OCI-LY3 (cell line): Measurements from ENCODE around the gene RIPK4.

Experiments used
- H2AFZ ChIP-seq: fragments of 200-600, 300-600 bp; shearing (Covaris generic); 2 replicates; pipeline ENCODE4 v1.6.0; 2014; ENCODE audit warnings: antibody characterized with exemption, low read depth, low read length
- H3K27ac ChIP-seq: fragments of 200-600, 300-600 bp; sonication (generic); 2 replicates; pipeline ENCODE4 v1.5.1; 2014; ENCODE audit warnings: mild to moderate bottlenecking, low read length, moderate library complexity, mixed read lengths
- H3K27me3 ChIP-seq: fragments of 200-600, 300-600 bp; sonication (generic); 2 replicates; pipeline ENCODE4 v1.6.1; 2014; ENCODE audit warnings: low read depth, low read length, mixed read lengths
- H3K36me3 ChIP-seq: fragments of 200-600, 300-600 bp; sonication (generic); replicated peaks from 2 replicates; pipeline ENCODE3; 2014; ENCODE audit warnings: low read depth, low read length, mixed read lengths
- H3K4me1 ChIP-seq: fragments of 300-600, 200-600 bp; sonication (generic); 2 replicates; pipeline ENCODE4 v1.6.1; 2014; ENCODE audit warnings: low read length, mixed read lengths
- H3K4me2 ChIP-seq: fragments of 200-600, 300-600 bp; sonication (generic); 2 replicates; pipeline ENCODE4 v1.6.1; 2014; ENCODE audit warnings: low read length, mixed read lengths
- H3K4me3 ChIP-seq: fragments of 300-600, 200-600 bp; sonication (generic); 2 replicates; pipeline ENCODE4 v1.5.1; 2014; ENCODE audit warnings: antibody characterized with exemption, mild to moderate bottlenecking, low read length, moderate library complexity
- H3K79me2 ChIP-seq: fragments of 300-600, 200-600 bp; shearing (Covaris generic); 2 replicates; pipeline ENCODE4 v1.6.1; 2014; ENCODE audit warnings: mild to moderate bottlenecking, low read length, mixed read lengths
- H3K9ac ChIP-seq: fragments of 300-600, 200-600 bp; shearing (Covaris generic); 2 replicates; pipeline ENCODE4 v1.6.0; 2014; ENCODE audit warnings: mild to moderate bottlenecking, low read length, moderate library complexity
- H3K9me3 ChIP-seq: fragments of 200-600, 300-600 bp; shearing (Covaris generic); 2 replicates; pipeline ENCODE4 v1.6.1; 2014; ENCODE audit warnings: low read length, mixed read lengths; ENCODE audit not compliant: insufficient read depth
- H4K20me1 ChIP-seq: fragments of 200-600, 300-600 bp; sonication (generic); 2 replicates; pipeline ENCODE4 v1.6.1; 2016; ENCODE audit warnings: low read length, mixed read lengths; ENCODE audit not compliant: insufficient read depth
- EZH2phosphoT487 ChIP-seq: fragments of 200-600 bp; shearing (Covaris generic); IDR thresholded peaks from 2 replicates; pipeline ENCODE4 v1.6.1; 2018; ENCODE audit warnings: antibody characterized with exemption, mixed run types, low read depth
- TF ChIP-seq, protein P1 (sequence below): fragments of 200-600, 300-600 bp; sonication (generic); IDR thresholded peaks from 2 replicates; pipeline ENCODE4 v1.5.1; 2014; ENCODE audit warnings: antibody characterized with exemption, low read length, low read depth

RIPK4 gene

GRCh38 chr21:41759214-41759840 is 7.5 kb downstream of the RIPK4 start:
- H3K79me2 ChIP-seq, result no peaks in the 10 kb centered on the region
- no peak overlapping the region for H3K27ac ChIP-seq
- H4K20me1 ChIP-seq, result no peaks in the 10 kb centered on the region
- no peak overlapping the region for H3K4me3 ChIP-seq
- H3K9me3 ChIP-seq, result no peaks in the 10 kb centered on the region
- TF ChIP-seq EZH2phosphoT487, result no peak
- TF ChIP-seq, protein P1, sequence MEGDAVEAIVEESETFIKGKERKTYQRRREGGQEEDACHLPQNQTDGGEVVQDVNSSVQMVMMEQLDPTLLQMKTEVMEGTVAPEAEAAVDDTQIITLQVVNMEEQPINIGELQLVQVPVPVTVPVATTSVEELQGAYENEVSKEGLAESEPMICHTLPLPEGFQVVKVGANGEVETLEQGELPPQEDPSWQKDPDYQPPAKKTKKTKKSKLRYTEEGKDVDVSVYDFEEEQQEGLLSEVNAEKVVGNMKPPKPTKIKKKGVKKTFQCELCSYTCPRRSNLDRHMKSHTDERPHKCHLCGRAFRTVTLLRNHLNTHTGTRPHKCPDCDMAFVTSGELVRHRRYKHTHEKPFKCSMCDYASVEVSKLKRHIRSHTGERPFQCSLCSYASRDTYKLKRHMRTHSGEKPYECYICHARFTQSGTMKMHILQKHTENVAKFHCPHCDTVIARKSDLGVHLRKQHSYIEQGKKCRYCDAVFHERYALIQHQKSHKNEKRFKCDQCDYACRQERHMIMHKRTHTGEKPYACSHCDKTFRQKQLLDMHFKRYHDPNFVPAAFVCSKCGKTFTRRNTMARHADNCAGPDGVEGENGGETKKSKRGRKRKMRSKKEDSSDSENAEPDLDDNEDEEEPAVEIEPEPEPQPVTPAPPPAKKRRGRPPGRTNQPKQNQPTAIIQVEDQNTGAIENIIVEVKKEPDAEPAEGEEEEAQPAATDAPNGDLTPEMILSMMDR, result no peak
- H3K27me3 ChIP-seq, result 0 out of 2 replicates have a peak, but pooled peaks cover 3% of the 10 kb centered on the region
- H2AFZ ChIP-seq, result no peak overlapping the region
- no peaks in the 10 kb centered on the region for H3K4me1 ChIP-seq
- H3K9ac ChIP-seq, result no peak overlapping the region
- no peak overlapping the region for H3K4me2 ChIP-seq
- H3K36me3 ChIP-seq, result no peaks in the 10 kb centered on the region

- H3K27me3 ChIP-seq, result 0 out of 2 replicates have a peak, but pooled peaks cover 3% of the 10 kb centered on the region
- H3K4me1 ChIP-seq, result no peaks in the 10 kb centered on the region
- no peaks in the 10 kb centered on the region for H3K79me2 ChIP-seq
- no peaks in the 10 kb centered on the region for H4K20me1 ChIP-seq
- H3K4me2 ChIP-seq, result no peak overlapping the region
- TF ChIP-seq, protein P1, result no peak
- TF ChIP-seq EZH2phosphoT487, result no peak
- H2AFZ ChIP-seq, result no peak overlapping the region
- H3K9me3 ChIP-seq, result no peaks in the 10 kb centered on the region
- no peak overlapping the region for H3K27ac ChIP-seq
- no peaks in the 10 kb centered on the region for H3K36me3 ChIP-seq
- no peak overlapping the region for H3K4me3 ChIP-seq
- H3K9ac ChIP-seq, result no peak overlapping the region
Measured at GRCh38 chr21:41758550-41758949, 8.3 kb downstream of the RIPK4 start.

GRCh38 chr21:41755934-41756773 is 10.7 kb downstream of the RIPK4 start:
- no peaks in the 10 kb centered on the region for H3K36me3 ChIP-seq
- 0 out of 2 replicates have a peak, but pooled peaks cover 3% of the 10 kb centered on the region for H3K27me3 ChIP-seq
- no peak overlapping the region for H3K9ac ChIP-seq
- H2AFZ ChIP-seq, result no peak overlapping the region
- H3K4me2 ChIP-seq, result no peak overlapping the region
- no peaks in the 10 kb centered on the region for H3K4me1 ChIP-seq
- no peaks in the 10 kb centered on the region for H3K79me2 ChIP-seq
- no peaks in the 10 kb centered on the region for H4K20me1 ChIP-seq
- TF ChIP-seq, protein P1, result no peak
- no peak for TF ChIP-seq EZH2phosphoT487
- H3K27ac ChIP-seq, result no peak overlapping the region
- no peak overlapping the region for H3K4me3 ChIP-seq
- H3K9me3 ChIP-seq, result no peaks in the 10 kb centered on the region

GRCh38 chr21:41755258-41755933 is 11.5 kb downstream of the RIPK4 start:
- H3K36me3 ChIP-seq, result no peaks in the 10 kb centered on the region
- no peak overlapping the region for H2AFZ ChIP-seq
- no peak overlapping the region for H3K9ac ChIP-seq
- no peaks in the 10 kb centered on the region for H3K79me2 ChIP-seq
- no peak overlapping the region for H3K27ac ChIP-seq
- TF ChIP-seq, protein P1, result no peak
- TF ChIP-seq EZH2phosphoT487, result no peak
- no peaks in the 10 kb centered on the region for H4K20me1 ChIP-seq
- H3K4me2 ChIP-seq, result no peak overlapping the region
- H3K9me3 ChIP-seq, result no peaks in the 10 kb centered on the region
- H3K27me3 ChIP-seq, result no peaks in the 10 kb centered on the region
- H3K4me1 ChIP-seq, result no peaks in the 10 kb centered on the region
- H3K4me3 ChIP-seq, result no peak overlapping the region
